Effector CD4-positive, alpha-beta T cell (primary cell): ENCODE measurements around the gene PRKAG1.
"Not testable (repeated sequence)": the region's sequence is repeated elsewhere in the genome, so short reads cannot be mapped to it uniquely, and the experiment has no call there.

Experiments
- DNase-seq: peaks from one replicate; pipeline ENCODE4 v3.0.0-alpha.2; 2020
- total RNA-seq: gene quantifications from one replicate; lab custom pipeline; 2026; lab: John Stamatoyannopoulos, UW

Gene PRKAG1
- total RNA-seq: 10.1 reads per million, percentile 32 among the genes with 10 or more reads in this experiment

GRCh38 chr12:49018261-49019119 is at the start of gene PRKAG1:
Gene PRKAG1 (minus strand): TSS chr12:49018776. CDS start chr12:49018740, 36 bp downstream.
- peak; percentile 96 for DNase-seq

GRCh38 chr12:49066120-49066519 is 47.5 kb upstream of the PRKAG1 start:
- no peak for DNase-seq

GRCh38 chr12:49064767-49065152 is 46.2 kb upstream of the PRKAG1 start:
- DNase-seq: no peak

DNA sequence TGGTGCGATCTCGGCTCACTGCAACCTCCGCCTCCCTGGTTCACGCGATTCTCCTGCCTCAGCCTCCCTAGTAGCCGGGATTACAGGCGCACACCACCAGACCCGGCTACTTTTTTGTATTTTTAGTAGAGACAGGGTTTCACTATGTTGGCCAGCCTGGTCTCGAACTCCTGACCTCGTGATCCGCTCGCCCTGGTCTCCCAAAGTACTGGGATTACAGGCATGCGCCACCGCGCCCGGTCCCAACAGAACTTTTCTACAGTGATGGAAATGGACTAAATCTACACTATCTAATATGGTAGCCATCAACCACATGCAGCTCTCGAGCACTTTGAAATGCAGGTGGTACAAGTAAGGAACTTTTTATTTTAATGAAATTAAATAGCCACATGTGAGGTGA is 43.3 kb upstream of the PRKAG1 start:
- not testable (repeated sequence) for DNase-seq

- DNase-seq: no peak
Measured at GRCh38 chr12:49061157-49061650, 42.6 kb upstream of the PRKAG1 start.

- peak; percentile 81 for DNase-seq
Measured at GRCh38 chr12:49060237-49061156, 41.9 kb upstream of the PRKAG1 start, which contains the start of gene KMT2D. Gene KMT2D (minus strand): TSS chr12:49060794. CDS start chr12:49055324, 5,470 bp downstream.

DNA sequence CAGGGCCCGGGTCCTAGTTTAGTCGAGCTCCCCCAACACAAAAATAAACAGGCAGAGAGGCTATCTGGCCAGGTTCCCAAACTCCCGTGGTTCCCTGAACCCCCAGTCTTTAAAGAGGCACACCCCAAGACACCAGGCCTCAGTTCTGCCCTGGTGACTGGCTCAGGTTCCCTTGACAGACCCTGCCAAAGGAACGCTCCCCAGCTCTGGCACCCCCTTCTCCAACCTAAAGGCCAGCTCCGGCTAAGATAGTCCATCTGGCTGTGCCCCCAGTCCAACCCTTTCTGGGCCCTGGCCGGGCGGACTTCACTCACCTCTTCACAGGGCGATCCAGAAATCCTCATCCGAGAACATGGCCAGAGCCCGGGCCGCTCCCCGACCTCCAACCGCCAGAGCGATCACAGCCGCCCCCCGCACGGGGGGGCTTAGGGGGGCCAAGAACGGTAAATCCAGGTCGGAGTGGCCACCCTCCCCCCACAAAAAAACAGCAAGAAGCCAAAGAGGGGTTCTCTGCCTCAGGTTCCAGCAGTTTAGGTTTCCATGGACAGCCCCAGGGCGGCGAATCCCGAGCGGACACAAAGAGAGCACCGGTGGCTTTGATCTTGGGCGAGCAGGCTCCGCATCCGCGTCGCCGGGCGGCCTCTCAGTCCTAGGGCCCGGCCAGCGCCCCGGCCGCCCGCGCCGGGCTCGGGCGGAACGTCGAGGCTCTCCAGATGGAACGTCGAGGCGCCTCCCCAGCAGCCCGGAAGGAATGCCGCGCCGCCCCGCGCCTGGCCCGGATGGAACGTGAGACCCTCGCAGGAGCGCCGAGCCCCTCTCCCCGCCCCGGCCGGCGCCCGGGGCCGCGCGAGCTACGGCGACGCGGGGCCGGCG is 41.0 kb upstream of the PRKAG1 start:
- DNase-seq: no peak

DNA sequence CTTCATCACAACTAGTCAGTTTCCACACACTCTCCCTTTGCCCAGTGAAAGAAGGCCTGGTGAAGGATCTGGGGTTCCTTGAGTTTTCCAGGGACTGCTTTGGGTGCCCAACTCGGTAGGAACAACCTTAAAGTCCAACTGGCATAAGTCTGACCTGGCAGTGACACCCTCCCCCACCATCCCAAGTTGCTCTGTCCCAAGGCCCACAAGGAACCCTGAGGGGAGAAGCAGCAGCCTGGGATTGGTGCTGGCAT is 40.4 kb upstream of the PRKAG1 start:
- DNase-seq: no peak

DNA sequence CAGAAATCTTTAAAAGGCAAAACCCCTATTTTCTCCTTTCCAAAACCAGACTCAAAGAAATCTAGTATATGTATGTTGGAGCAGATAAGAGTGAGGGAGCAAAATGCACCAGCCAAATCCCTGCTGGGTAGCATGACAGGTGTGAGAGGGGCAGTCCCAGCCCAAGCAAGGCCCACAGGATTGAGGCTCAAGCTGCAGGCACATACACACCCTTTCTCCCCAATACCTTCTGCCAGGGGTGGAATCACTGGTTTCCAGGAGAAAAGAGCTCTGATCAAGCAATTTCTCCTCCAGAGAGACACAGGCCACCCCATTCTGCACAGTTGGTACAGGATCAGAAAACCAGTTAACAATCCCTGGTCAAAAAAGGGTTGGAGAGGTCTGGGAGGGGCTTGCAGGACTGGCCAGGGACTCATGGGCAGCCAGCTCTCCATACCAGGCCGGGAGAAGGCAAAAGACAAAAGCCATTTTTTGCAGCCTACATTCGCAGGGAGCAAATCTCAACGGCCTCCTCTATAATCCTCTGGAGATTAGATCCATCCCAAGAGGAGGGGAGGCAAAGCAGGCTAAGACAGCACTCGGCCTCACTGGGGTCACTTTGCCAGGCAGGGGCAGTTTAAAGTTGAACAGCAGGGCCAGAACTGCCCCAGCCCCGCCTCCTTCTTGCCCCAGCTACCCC is 39.9 kb upstream of the PRKAG1 start:
- no peak for DNase-seq

- no peak for DNase-seq
Measured at GRCh38 chr12:49057888-49058287, 39.3 kb upstream of the PRKAG1 start.

- DNase-seq: peak; percentile 40
Measured at GRCh38 chr12:49055978-49056754, 37.6 kb upstream of the PRKAG1 start.

DNA sequence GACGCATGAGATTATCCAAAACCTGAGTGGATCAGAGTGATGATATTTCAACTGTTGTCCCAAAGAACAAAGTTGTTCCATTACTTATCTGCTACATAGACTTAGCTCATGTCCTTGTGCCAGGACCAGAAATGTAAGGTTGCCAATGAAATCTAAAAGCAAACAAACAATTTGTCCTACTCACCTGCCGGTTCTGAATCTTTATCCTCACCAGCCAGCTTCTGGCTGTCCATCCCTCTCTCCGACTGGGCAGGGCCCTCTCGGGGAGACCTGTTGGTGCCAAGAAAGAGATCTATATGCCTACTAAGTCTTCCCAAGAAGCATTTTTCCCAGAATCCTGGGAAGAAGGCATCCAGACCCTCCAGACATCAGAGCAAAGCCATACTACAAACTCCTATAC is 36.5 kb upstream of the PRKAG1 start:
- DNase-seq: no peak

DNA sequence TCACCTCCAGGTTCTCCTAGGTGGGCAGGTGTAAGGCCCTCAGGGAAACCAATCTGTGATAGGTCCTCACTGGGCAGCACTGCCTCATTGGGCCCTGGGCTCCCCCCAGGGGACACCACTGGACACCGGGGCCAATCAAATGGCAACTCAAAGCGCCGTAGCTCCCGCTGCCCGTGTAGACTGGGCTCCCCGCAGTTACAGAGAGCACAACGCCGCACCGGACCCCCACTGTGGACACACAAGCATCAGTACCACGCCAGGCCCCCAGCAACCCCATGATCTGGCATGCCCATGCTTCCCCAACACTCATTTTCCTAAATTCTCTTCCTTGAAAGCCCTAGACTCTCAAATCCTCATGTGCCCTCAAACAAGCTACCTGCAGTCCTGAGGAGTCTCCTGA is 35.9 kb upstream of the PRKAG1 start:
- no peak for DNase-seq

- no peak for DNase-seq
Measured at GRCh38 chr12:49054096-49054495, 35.5 kb upstream of the PRKAG1 start.

- DNase-seq: no peak
Measured at GRCh38 chr12:49052451-49053208, 34.1 kb upstream of the PRKAG1 start.

DNA sequence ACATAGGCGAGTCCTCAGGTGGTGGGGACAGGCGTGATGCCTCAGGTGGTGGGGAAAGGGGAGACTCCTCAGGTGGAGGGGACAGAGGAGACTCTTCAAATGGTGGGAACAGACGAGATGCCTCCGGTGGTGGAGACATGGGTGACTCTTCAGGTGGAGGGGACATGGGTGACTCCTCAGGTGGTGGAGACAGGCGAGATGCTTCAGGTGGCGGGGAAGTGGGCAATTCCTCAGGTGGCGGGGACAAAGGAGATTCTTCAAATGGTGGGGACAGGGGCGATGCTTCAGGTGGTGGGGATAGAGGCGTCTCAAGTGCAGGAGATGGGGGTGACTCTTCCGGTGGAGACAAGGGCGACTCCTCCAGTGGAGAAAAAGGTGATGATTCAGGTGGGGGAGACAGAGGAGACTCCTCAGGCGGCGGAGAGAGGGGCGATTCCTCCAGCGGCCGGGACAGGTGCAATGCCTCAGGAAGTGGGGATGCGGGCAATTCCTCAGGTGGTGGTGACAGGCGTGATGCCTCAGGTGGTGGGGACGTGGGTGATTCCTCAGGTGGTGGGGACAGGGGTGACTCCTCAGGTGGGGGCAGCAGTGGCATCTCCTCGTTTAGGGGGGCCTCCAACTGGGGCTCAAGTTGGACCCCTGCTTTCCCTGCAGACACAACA is 33.3 kb upstream of the PRKAG1 start:
- no peak for DNase-seq

GRCh38 chr12:49051373-49051764 is 32.8 kb upstream of the PRKAG1 start:
- no peak for DNase-seq

DNA sequence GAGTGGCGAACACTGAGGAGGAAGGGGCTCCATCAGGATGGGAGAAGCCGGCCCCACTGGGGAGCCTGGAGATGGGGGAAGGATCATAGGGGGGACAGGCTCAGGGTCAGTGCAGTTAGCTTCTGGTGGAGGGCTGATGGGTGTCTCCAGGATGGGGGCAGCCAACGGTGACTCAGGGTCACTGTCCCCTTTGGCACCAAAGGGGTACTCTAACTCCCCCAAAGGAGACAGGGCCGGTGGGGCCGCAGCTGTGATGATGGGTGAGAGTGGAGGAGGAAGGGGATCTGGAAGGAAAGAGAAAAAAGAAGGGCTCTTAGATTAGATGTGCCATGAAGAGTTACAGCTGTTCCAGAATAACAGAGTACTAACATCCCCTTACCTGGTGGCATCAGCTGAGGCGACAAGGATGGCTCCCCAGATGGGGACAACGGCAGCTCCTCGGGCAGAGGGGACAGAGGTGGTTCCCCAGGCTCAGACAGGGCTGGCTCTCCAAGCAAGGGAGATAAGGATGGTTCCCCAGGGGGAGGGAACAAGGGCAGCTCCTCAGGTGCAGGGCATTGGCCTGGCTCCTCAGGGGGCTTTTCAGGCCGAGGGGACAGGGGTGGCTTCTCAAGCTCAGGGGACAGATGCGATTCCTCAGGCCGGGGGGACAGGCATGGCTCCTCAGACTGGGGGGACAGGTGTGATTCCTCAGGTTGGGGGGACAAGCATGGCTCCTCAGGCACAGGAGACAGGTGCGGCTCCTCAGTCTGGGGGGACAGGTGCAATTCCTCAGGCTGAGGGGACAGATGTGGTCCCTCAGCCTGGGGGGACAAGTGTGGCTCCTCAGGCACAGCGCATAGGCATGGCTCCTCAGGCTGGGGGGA is 32.2 kb upstream of the PRKAG1 start:
- DNase-seq: no peak
